SH-SY5Y (cell line): ENCODE data around the gene CNTN4.

Source experiments
- GATA2 ChIP-seq: IDR thresholded peaks from 2 replicates; pipeline ENCODE4 v1.6.1; 2011; ENCODE audit warnings: mild to moderate bottlenecking, low read depth, low read length
- GATA3 ChIP-seq: IDR thresholded peaks from 2 replicates; pipeline ENCODE4 v1.6.1; 2011; ENCODE audit warnings: low read depth, mild to moderate bottlenecking, low read length, moderate library complexity

GRCh38 chr3:2110597-2111117, 12.0 kb downstream of the CNTN4 start:
- TF ChIP-seq GATA3: no peak
- no peak for TF ChIP-seq GATA2
